HAP-1 (cell line): ENCODE data around the gene VIT.
A peak's percentile ranks its signal among the peaks of the same experiment; 100 is the strongest.

Experiments used
- DNase-seq, 2 experiments: peaks; one replicate each; pipeline ENCODE4 v3.0.0-alpha.2; 2016 to 2020; ENCODE audit warnings: low spot score in 2 of 2
- H3K27me3 ChIP-seq: fragments of 250-450 bp; sonication (Bioruptor Pico); 2 replicates; pipeline ENCODE4 v1.5.1; 2020; ENCODE audit warnings: low read depth, mild to moderate bottlenecking, moderate library complexity
- H3K36me3 ChIP-seq: fragments of 250-450 bp; sonication (Bioruptor Pico); replicated peaks from 2 replicates; pipeline ENCODE4 v1.5.1; 2020; ENCODE audit warnings: mild to moderate bottlenecking
- H3K4me1 ChIP-seq: fragments of 250-450 bp; sonication (Bioruptor Pico); 2 replicates; pipeline ENCODE4 v1.5.1; 2020; ENCODE audit warnings: mild to moderate bottlenecking
- H3K4me3 ChIP-seq: fragments of 250-450 bp; sonication (Bioruptor Pico); 2 replicates; pipeline ENCODE4 v1.5.1; 2020; ENCODE audit warnings: mild to moderate bottlenecking, moderate library complexity
- H3K9me3 ChIP-seq: fragments of 250-450 bp; sonication (Bioruptor Pico); 2 replicates; pipeline ENCODE4 v1.5.1; 2020; ENCODE audit warnings: mild to moderate bottlenecking, moderate library complexity
- in situ Hi-C: fragments of 300-500 bp; cut with MboI; formaldehyde crosslinking; loops from 3 replicates; pipeline ENCODE4 v1.14.3; 2020; ENCODE audit warnings: low sequenced_read_pairs, inconsistent platforms, mixed read lengths

The VIT gene

GRCh38 chr2:36773947-36774346 is 77.4 kb downstream of the VIT start:
- peaks cover 6% of the 10 kb centered on the region for H3K4me1 ChIP-seq
- H3K27me3 ChIP-seq, result no peaks in the 10 kb centered on the region
- H3K36me3 ChIP-seq, result no peaks in the 10 kb centered on the region
- H3K4me3 ChIP-seq, result no peak overlapping the region
- DNase-seq, result no peak
- no peaks in the 10 kb centered on the region for H3K9me3 ChIP-seq
- in situ Hi-C loops, result no loop called here

- DNase-seq, result no peak
- in situ Hi-C loops, result no loop called here
- no peaks in the 10 kb centered on the region for H3K27me3 ChIP-seq
Observed at GRCh38 chr2:36775261-36775660, 78.8 kb downstream of the VIT start.

GRCh38 chr2:36775806-36776205 is 79.3 kb downstream of the VIT start:
- H3K36me3 ChIP-seq, result no peaks in the 10 kb centered on the region
- in situ Hi-C loops, result no loop called here
- H3K4me1 ChIP-seq, result peaks cover 8% of the 10 kb centered on the region
- DNase-seq, result no peak
- H3K9me3 ChIP-seq, result no peaks in the 10 kb centered on the region
- H3K4me3 ChIP-seq, result no peak overlapping the region
- H3K27me3 ChIP-seq, result no peaks in the 10 kb centered on the region

More at GRCh38 chr2:36775261-36775660, 78.8 kb downstream of the VIT start:
- Histone ChIP-seq H3K4me3 (no peak overlapping the region), H3K4me1 (peaks cover 6% of the 10 kb centered on the region), H3K36me3 (no peaks in the 10 kb centered on the region), H3K9me3 (no peaks in the 10 kb centered on the region)

- in situ Hi-C loops, result no loop called here
- no peak overlapping the region for H3K4me3 ChIP-seq
- peaks cover 8% of the 10 kb centered on the region for H3K4me1 ChIP-seq
- no peak for DNase-seq
- H3K36me3 ChIP-seq, result no peaks in the 10 kb centered on the region
- H3K9me3 ChIP-seq, result no peaks in the 10 kb centered on the region
- no peaks in the 10 kb centered on the region for H3K27me3 ChIP-seq
Observed at GRCh38 chr2:36777272-36777671, 80.8 kb downstream of the VIT start.

- no peaks in the 10 kb centered on the region for H3K36me3 ChIP-seq
- in situ Hi-C loops, result no loop called here
Observed at GRCh38 chr2:36777788-36778187, 81.3 kb downstream of the VIT start.

GRCh38 chr2:36779462-36779861 is 83.0 kb downstream of the VIT start:
- DNase-seq, result no peak
- Histone ChIP-seq H3K9me3 (no peaks in the 10 kb centered on the region), H3K4me3 (no peak overlapping the region), H3K4me1 (peaks cover 2% of the 10 kb centered on the region; the same call in 1 of the 2 replicates), H3K36me3 (no peaks in the 10 kb centered on the region), H3K27me3 (no peaks in the 10 kb centered on the region)
- in situ Hi-C loops, result no loop called here

More at GRCh38 chr2:36777788-36778187, 81.3 kb downstream of the VIT start:
- no peak overlapping the region for H3K4me3 ChIP-seq
- no peaks in the 10 kb centered on the region for H3K9me3 ChIP-seq
- DNase-seq, result no peak
- H3K27me3 ChIP-seq, result no peaks in the 10 kb centered on the region
- peaks cover 5% of the 10 kb centered on the region for H3K4me1 ChIP-seq

- Histone ChIP-seq H3K9me3 (no peaks in the 10 kb centered on the region), H3K27me3 (no peaks in the 10 kb centered on the region), H3K4me1 (peaks cover 2% of the 10 kb centered on the region; the same call in 1 of the 2 replicates), H3K4me3 (no peak overlapping the region), H3K36me3 (no peaks in the 10 kb centered on the region)
- in situ Hi-C loops, result loop anchor here (10.0 kb wide), 1 partner anchor 426 kb away; the partner anchor contains the start of gene CRIM1
- DNase-seq, result peak; percentile 11 to 61
Observed at GRCh38 chr2:36780231-36780839, 83.8 kb downstream of the VIT start.

GRCh38 chr2:36781907-36782720 is 85.6 kb downstream of the VIT start:
- Histone ChIP-seq H3K36me3 (no peaks in the 10 kb centered on the region), H3K9me3 (no peaks in the 10 kb centered on the region), H3K27me3 (no peaks in the 10 kb centered on the region), H3K4me3 (no peak overlapping the region), H3K4me1 (peaks cover 2% of the 10 kb centered on the region; the same call in 1 of the 2 replicates)
- in situ Hi-C loops, result loop anchor here (10.0 kb wide), 1 partner anchor 427 kb away; the partner anchor contains the start of gene CRIM1
- no peak for DNase-seq

- Histone ChIP-seq H3K36me3 (no peaks in the 10 kb centered on the region), H3K9me3 (no peaks in the 10 kb centered on the region), H3K4me1 (peaks cover 2% of the 10 kb centered on the region; the same call in 1 of the 2 replicates), H3K27me3 (no peaks in the 10 kb centered on the region), H3K4me3 (no peak overlapping the region)
- in situ Hi-C loops, result loop anchor here (10.0 kb wide), 1 partner anchor 428 kb away; the partner anchor contains the start of gene CRIM1
- DNase-seq, result no peak
Observed at GRCh38 chr2:36783246-36783645, 86.7 kb downstream of the VIT start.

- in situ Hi-C loops, result loop anchor here (10.0 kb wide), 1 partner anchor 430 kb away; the partner anchor contains the start of gene CRIM1
- H3K9me3 ChIP-seq, result no peaks in the 10 kb centered on the region
- no peak overlapping the region for H3K4me3 ChIP-seq
- peaks cover 2% of the 10 kb centered on the region; the same call in 1 of the 2 replicates for H3K4me1 ChIP-seq
- no peaks in the 10 kb centered on the region for H3K36me3 ChIP-seq
- no peaks in the 10 kb centered on the region for H3K27me3 ChIP-seq
- peak; percentile 48 to 74 for DNase-seq
Observed at GRCh38 chr2:36785179-36785795, 88.8 kb downstream of the VIT start.

- H3K27me3 ChIP-seq, result no peaks in the 10 kb centered on the region
- no peaks in the 10 kb centered on the region for H3K4me1 ChIP-seq
- H3K9me3 ChIP-seq, result no peaks in the 10 kb centered on the region
- in situ Hi-C loops, result loop anchor here (10.0 kb wide), 1 partner anchor 434 kb away; the partner anchor contains the start of gene CRIM1
- H3K4me3 ChIP-seq, result no peak overlapping the region
- DNase-seq, result no peak
- no peaks in the 10 kb centered on the region for H3K36me3 ChIP-seq
Observed at GRCh38 chr2:36789181-36789804, 92.8 kb downstream of the VIT start.

GRCh38 chr2:36792951-36793350 is 96.4 kb downstream of the VIT start:
- H3K4me1 ChIP-seq, result no peaks in the 10 kb centered on the region
- H3K36me3 ChIP-seq, result no peaks in the 10 kb centered on the region
- no peak for DNase-seq
- H3K4me3 ChIP-seq, result no peak overlapping the region
- no peaks in the 10 kb centered on the region for H3K9me3 ChIP-seq
- in situ Hi-C loops, result no loop called here
- H3K27me3 ChIP-seq, result no peaks in the 10 kb centered on the region

GRCh38 chr2:36797324-36798070 is 101.0 kb downstream of the VIT start:
- Histone ChIP-seq H3K4me1 (no peaks in the 10 kb centered on the region), H3K36me3 (no peaks in the 10 kb centered on the region), H3K27me3 (no peaks in the 10 kb centered on the region), H3K4me3 (no peak overlapping the region), H3K9me3 (no peaks in the 10 kb centered on the region)
- DNase-seq, result no peak
- in situ Hi-C loops, result no loop called here
